Measurements from ENCODE around the gene TP53I13. TPM values are rescaled to one million over a fixed set of nuclear protein-coding genes. Genes with fewer than 3 reads are reported as not detected.

TP53I13 gene
- total RNA-seq, 1 experiment from 2014 or later = 113 TPM

DNA sequence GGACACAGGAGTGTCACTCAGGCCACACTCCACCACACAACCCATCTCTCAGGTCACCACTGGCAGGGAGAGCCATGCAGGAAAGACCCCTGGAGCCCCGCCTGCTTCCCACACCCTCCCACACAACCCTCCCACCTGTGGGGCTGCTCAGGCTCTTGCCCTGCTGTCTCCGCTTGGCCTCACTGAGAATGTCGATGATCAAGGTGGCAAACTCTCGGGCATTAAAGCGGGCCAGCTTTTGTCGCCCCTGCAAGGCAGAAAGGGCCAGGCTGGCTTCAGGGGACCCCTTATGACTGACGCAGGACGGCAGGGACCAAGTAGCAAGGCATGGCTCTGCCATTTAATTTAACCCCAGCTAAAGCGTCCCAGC is 8.5 kb downstream of the TP53I13 start:
- no peak for DNase-seq (ENCODE audit: low read depth)
- in situ Hi-C loops (cut with HindIII; ENCODE audit: low pct_unique_long_range_greater_than_20kb, low sequenced_read_pairs) = no loop called here

DNA sequence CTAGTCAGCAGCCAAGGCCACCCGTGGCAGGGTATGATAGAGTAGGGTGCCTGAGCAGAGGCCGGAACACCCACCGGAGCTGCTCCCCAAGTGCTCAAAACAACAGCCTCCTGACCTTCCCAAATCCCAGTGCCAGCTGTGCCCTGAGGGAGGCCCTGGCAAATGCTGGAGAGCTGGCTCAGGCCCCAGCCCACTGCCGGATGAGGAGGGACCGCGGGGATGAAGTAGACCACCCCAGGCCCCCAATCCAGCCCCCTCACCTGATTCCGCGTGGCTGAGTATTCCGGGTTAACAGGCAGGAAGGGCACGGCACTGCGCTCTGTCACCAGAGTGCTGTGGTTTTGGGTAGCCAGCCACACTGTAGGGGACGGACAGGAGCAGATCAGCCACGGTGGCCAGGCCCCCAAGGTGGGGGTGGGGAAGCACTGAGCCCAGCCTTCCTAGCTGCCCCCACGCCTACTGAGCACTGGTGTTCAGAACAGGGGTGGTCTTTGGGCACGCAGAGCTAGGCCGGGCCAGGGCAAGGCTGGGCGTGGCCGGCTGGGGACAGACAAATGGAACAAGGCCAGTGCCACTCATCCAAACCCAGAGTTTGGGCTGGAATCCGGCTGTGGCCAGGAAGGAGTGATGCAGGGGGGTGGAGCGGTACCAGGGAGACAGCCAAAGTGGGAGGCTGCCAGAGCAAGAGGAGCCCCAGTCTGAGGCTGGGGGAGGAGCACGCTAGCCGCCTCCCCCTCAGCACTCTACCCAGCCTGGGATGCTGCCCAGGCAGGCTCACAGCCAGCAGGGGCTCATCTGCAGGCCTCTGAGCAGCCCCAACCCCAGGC is 9.1 kb downstream of the TP53I13 start:
- in situ Hi-C loops (cut with HindIII; ENCODE audit: low pct_unique_long_range_greater_than_20kb, low sequenced_read_pairs) = no loop called here
- DNase-seq (ENCODE audit: low read depth) = no peak

DNA sequence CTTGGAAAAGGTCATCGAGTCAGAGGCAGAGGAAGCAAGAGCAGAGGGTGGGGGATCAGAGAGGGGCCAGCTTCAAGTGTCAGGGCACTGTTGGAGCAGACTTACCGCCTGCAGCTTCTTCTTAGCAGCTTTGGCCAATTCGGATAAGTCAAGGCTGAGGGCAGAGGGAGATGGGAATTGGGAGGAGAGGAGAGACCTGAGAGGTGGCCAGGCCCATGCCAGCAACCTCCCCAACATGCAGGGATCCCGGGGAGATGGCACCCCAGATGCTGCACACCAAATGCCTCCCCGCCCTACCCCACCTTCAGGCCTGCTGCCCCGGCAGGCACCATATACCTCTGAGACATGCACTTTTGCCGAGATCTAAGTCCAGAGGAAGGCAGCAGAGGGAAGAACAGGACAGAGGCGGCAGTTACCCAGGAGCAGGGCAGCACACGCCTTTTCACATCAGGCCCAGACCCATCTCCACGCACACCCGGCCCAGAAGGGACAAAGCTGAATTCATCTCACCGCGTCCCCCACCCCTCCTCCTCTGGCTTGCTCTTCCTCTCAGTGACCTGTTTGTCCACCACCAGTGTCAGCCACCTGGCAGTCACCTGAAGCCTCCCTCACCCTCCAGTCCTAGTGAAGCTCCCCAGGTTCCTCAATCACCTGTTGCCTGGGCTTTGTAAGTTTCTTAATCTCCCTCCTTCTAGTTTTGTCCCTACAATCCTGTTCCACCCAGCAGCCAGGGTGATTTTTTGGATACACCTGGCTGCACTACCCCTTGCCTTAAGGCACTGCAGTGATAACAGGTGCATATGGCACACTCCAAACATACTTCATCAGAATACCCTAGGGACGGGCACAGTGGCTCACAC is 10.4 kb downstream of the TP53I13 start:
- in situ Hi-C loops (cut with HindIII; ENCODE audit: low pct_unique_long_range_greater_than_20kb, low sequenced_read_pairs) = no loop called here
- no peak for DNase-seq (ENCODE audit: low read depth)

GRCh38 chr17:29579866-29580771 is 11.6 kb downstream of the TP53I13 start:
- in situ Hi-C loops (cut with HindIII; ENCODE audit: low pct_unique_long_range_greater_than_20kb, low sequenced_read_pairs) = no loop called here
- peak; percentile 87 for DNase-seq (ENCODE audit: low read depth)

DNA sequence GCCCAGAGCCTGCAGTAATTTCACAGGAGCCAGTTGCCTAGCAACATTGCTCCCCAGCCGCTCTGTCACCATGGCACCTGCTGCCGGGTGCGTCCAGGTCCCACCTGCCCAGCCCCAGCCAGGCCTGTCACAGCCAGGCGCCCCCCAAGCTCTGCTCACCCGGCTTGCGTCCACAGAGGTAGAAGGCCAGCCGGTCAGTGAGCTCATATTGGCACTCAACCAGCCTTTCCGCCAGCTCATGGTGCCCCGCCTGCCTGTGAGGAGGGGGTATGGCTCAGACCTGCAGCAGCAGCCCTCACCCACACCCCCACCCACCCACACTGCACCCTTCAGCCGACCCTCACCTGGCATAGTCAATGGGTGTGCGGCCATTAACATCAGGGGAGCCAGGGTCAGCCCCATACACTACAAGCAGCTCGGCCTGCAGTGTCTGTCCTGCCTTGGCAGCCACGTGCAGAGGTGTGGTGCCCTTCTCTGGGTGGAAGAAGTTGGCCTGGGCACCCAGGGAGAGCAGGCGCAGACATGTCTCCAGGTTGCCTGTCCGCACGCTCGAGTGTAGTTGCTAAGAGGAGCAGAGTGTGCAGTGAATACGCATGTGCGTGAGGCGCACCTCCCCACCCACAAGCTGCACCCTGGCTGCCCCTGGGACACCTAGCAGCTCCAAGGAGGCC is 13.2 kb downstream of the TP53I13 start:
- in situ Hi-C loops (cut with HindIII; ENCODE audit: low pct_unique_long_range_greater_than_20kb, low sequenced_read_pairs) = no loop called here
- no peak for DNase-seq (ENCODE audit: low read depth)

GRCh38 chr17:29582254-29582765 is 13.8 kb downstream of the TP53I13 start:
- in situ Hi-C loops (cut with HindIII; ENCODE audit: low pct_unique_long_range_greater_than_20kb, low sequenced_read_pairs) = no loop called here
- no peak for DNase-seq (ENCODE audit: low read depth)

DNA sequence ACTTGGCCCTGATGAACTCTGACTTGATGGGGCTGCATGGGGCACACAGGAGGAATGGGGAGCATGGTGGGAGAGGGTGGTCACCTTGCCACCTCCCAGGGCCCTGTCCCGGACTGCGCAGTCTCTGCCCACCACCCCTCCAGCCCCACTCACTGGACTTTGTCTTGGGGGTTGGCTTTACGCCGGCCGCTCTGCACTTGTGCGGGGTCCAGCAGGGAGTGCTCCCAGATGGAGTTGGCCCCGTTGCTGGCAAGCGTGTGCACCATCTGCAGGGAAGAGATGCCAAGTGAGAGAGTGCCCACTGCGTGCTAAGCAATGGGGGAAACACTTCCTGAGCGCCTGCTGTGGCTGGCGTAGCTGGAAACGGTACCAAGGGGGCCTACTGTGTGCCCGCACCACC is 14.3 kb downstream of the TP53I13 start:
- in situ Hi-C loops (cut with HindIII; ENCODE audit: low pct_unique_long_range_greater_than_20kb, low sequenced_read_pairs) = no loop called here
- DNase-seq (ENCODE audit: low read depth) = no peak

GRCh38 chr17:29583324-29584248 is 15.1 kb downstream of the TP53I13 start:
- DNase-seq (ENCODE audit: low read depth) = no peak
- in situ Hi-C loops (cut with HindIII; ENCODE audit: low pct_unique_long_range_greater_than_20kb, low sequenced_read_pairs) = no loop called here

DNA sequence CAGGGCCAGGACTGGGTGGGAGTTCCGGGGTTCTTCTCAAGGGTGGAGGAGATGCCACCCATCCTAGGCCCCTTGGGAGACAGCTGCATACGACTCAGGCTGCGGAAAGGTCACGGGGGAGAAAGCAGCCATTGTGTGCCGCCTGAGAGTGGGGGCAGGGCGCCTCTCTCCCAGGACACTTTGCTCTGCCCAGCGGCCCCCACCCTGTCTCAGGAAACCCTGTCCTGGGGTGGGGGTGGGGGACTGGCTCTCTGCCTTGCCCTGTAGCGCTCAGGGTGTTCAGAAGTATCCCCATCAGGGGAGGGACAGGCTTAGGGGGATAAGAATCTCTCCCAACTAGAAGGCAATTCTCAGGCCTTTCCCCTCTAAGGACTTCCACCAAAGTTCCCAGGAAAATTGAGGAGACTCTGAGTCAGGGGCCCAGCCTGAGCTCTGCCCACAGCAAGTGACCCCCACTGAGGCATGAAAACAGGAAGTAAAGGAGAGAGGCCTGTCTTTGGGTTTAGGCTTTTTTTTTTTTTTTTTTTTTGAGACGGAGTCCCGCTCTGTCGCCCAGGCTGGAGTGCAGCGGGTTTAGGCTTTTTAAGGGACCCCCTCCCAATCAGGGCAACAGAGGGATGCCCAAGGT is 16.1 kb downstream of the TP53I13 start:
- no peak for DNase-seq (ENCODE audit: low read depth)
- in situ Hi-C loops (cut with HindIII; ENCODE audit: low pct_unique_long_range_greater_than_20kb, low sequenced_read_pairs) = no loop called here

DNA sequence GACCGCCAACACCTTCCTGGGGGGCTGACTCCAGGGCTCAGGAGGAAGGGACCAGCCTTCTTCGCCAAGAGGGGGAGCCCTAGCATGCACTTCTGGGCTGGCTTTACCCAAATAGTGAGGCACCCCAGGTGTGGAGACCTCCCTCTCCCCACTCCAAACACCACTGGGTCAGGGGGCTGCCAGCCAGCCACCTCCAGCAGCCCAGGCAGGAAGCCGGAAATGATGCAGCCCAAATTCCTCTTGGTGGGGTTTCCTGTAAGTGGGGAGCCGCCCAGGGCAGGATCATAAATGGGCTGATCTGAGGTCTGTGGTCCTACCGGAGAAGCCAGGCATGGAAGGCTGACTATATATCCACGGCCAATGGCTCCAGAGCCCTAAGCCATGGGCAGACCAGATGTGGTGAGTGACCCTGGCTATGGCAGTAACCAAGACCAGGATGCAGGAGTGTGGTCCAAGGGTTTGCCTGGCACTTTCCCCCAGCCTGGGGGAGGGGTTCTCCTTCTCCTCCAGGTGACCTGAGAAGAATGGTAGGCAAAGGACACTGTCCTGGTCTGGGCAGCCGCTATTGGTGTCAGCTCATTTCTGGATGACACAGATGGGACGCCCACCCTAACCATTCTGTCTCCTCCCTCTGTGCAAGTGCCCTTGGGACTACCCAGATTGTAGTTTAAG is 16.7 kb downstream of the TP53I13 start:
- in situ Hi-C loops (cut with HindIII; ENCODE audit: low pct_unique_long_range_greater_than_20kb, low sequenced_read_pairs) = no loop called here
- DNase-seq (ENCODE audit: low read depth) = no peak

- DNase-seq (ENCODE audit: low read depth) = no peak
- in situ Hi-C loops (cut with HindIII; ENCODE audit: low pct_unique_long_range_greater_than_20kb, low sequenced_read_pairs) = no loop called here
These were observed 18.4 kb downstream of the TP53I13 start for GRCh38 chr17:29586676-29587469.

DNA sequence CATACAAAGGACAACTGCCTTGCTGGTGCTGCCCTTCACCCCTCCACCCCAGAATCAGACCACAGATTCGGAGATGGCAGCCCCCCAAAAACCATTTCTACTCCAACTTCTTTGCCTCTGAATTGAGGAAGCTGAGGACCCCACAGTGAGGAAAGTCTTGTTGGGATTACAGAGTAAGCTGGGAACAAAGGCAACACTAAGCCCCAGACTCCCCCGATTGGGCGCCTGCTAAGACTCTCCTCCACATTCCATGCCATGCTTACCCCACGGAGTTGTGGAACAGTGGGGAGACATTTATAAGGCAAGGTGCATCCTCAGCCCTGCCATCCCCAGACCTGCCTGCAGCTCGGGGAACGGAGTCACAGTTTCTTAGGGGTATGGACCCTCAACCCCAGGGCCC is 19.1 kb downstream of the TP53I13 start:
- no peak for DNase-seq (ENCODE audit: low read depth)
- in situ Hi-C loops (cut with HindIII; ENCODE audit: low pct_unique_long_range_greater_than_20kb, low sequenced_read_pairs) = no loop called here

DNA sequence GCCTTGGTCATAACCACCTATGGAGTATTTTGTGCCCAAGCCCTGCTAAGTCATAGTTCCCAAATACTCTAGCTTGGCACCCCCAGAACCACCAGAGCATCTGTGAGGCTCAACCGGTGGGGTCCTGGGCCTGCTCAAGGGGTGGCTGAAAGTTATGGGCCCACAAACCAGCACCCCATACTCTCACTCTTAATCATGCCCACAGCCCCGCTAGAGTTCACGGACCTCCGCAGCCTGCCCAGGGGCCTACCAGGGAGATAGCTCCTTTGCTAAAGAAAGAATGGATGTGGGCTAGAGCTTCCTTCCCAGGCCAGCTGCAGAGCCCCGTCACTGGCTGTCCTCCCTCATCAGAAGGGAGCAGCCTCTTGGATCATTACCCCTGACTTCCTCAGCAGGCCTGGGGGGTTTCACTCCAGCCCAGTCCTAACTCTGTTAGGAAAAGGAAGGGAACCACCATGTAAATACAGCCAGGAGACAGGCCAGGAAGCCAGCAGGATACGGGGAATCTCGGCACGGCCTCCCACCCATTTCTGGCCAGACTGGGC is 19.6 kb downstream of the TP53I13 start:
- DNase-seq (ENCODE audit: low read depth) = no peak
- in situ Hi-C loops (cut with HindIII; ENCODE audit: low pct_unique_long_range_greater_than_20kb, low sequenced_read_pairs) = no loop called here

DNA sequence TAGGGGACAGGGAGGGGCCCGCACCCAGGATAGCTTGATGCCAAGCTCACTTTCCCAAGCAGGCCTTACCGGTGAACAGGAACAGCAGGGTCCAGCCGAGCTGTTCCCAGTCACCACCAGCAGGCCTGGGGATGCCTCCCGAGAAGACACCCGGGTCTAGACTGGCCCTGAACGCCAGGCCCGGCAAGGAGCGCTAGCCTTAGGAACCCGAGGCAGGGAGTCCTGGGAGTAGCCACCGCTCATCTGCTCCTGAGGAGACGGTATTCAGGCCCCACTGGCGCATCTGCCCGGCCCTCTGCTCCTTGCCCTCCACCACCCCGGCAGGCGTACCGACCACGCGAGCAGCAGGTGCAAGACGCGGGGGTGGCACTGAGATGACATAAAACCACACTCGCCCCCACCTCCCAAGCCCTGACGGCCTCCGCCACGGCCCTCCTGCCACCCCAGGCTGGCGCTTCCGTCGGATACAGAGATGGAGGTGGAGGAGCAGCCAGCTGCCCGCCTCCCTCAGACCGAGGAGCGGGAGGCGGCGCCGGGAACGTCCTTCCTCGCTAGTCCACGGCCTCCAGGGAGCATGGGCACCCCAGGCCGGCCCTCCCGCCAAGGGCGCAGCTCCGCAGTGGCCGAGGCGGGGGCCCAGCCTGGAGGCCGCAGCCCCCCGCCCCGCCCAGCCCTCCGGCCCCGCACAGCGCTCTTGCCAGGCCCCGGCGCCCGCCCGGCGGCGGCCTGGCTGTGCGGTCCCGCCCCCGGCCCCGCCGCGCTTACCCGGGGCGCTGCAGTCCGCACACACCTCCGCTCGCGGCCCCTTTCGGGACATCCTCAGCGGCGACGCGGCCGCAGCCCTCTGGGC is 20.3 kb downstream of the TP53I13 start:
- DNase-seq (ENCODE audit: low read depth) = no peak
- in situ Hi-C loops (cut with HindIII; ENCODE audit: low pct_unique_long_range_greater_than_20kb, low sequenced_read_pairs) = no loop called here
